ENCODE data around the gene OBI1.

Gene OBI1

DNA sequence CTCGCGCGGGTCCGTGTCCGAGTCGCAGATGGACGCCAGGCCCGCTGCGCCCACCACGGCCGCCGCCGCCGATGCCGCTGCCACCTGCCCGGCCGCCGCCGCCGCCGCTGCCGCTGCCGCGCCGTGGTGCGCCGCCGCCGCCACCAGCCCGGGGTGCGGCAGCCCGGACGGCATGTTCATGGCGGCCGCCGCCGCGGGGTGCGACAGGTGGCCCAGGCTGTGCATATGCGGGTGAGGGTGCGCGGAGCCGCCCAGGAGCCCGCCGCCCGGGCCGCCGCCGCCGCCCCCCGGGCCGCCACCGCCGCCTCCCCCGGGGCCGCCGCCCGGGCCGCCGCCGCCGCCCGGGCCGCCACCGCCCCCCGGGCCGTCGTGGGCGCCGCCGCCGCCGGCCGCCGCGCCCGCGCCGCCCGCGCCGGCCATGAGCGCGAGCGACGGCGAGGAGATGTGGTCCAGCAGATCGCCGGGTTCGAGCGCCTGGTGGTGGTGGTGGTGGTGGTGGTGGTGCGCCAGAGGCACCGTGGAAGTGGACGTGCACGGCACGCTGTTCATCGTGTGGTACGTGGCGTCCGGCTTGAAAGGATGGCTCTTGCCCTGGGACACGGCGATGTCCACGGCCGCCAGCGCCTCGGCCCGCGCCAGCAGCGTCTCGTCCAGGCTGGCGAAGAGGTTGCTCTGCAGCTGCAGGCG, 56.9 kb downstream of the OBI1 start:
- DNase-seq, result no peak

- no peak for DNase-seq
Measured at GRCh38 chr13:78601124-78601873, 57.7 kb downstream of the OBI1 start.

- no peak for DNase-seq
Measured at GRCh38 chr13:78600280-78600883, 58.6 kb downstream of the OBI1 start.

GRCh38 chr13:78599645-78600279, 59.2 kb downstream of the OBI1 start:
- DNase-seq, result no peak

GRCh38 chr13:78598966-78599644, 59.9 kb downstream of the OBI1 start:
- DNase-seq, result no peak

DNA sequence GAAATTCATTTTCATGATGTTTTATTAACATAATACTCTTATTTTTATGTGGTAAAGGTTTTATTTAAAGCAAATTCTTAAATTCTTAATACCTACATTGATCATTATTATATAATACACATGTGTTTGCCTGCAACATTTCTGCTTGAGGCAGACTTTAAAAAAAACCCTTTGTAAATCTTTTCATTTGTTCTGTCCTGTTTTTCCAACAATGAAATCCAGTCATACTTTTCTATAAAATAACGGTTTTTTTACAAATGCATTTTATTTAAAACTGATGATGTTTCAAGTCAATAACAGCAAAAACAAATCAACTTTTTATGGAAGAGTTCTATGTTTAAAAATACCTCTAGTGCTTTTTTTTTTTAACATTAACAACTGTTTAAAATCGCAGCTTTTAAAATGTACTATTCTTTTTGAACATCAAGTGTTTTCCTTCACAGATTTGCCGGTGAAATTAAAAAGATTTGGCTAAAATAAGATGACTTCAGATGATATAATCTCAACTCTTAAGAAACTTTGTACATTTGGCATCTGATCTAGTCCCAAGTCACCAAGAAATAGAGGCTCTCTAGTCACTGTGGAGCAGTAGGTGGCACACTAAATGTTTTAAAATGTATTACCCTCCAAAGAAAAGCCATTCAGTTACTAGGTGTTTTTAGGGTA, 60.7 kb downstream of the OBI1 start:
- DNase-seq, result no peak

GRCh38 chr13:78597602-78597932, 61.4 kb downstream of the OBI1 start:
- no peak for DNase-seq

- no peak for DNase-seq
Measured at GRCh38 chr13:78596736-78597601, 62.0 kb downstream of the OBI1 start.

GRCh38 chr13:78596399-78596735, 62.6 kb downstream of the OBI1 start:
- DNase-seq, result no peak

DNA sequence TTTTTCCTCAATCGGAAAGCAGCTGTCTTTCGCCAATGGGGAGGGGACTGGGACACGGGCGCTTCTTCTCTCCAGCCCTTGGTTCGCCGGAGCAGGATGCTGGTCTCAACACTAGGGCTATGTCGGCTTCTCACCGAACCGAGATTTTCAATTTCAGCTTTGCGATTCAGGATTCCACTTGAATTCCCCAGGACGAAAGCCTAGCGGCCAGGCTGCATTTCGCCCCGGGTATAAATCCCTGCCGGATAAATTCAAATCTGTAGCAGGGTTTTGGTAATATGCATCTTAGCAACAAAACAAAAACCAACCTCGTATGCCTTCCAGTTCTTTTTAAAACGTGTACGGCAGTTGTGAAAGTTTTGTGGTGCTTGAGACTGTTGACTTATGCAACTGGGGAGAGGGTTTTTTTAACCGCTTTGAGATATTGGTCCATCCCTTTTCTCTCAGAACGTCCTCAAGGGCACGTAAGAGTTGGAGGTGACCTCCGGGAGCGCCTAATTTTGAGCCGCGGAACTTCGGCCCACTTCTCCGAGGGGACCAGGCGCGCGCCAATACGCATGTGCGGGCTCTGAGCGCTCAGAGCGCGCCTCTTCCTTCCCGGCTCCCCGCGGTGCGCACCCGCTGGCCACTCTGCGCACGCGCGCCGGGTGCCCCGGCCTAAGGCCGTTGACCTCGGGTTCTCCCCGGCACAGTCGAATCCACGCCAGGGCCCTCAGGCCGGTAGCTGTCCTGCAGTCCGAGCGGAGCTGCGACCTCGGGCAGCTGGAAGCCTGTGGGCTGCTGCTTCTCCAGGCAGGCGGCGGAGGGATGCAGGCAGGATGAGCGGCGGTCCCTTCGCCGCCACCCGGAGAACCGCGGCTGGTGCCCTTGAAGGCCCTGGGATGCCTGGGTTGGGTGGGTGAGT, 63.2 kb downstream of the OBI1 start:
- no peak for DNase-seq

DNA sequence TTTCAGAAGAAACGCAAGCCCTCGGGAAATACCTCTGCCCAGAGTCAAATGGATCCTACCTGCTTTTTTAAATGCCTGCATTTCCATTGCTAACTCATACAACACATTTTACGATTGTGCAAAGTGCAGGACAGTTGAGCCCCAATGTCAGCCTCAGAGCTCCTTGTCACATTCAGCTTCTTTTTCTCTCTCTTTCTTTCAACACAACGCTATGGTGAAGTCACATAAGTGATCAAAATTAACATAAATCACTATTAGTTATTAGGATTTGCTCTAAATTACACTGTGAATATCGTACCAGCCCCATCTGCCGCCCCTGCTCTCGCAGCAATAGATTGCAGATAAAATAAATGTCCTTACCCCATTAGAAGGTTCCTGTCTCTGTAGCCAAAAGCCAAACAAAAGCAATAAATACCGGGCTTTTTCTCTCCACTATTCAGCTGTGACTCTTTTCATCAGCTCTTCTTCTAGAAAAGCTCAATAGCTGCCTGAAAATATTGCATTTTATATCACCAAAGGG, 64.4 kb downstream of the OBI1 start:
- DNase-seq, result no peak

- no peak for DNase-seq
Measured at GRCh38 chr13:78593652-78594455, 65.1 kb downstream of the OBI1 start.

DNA sequence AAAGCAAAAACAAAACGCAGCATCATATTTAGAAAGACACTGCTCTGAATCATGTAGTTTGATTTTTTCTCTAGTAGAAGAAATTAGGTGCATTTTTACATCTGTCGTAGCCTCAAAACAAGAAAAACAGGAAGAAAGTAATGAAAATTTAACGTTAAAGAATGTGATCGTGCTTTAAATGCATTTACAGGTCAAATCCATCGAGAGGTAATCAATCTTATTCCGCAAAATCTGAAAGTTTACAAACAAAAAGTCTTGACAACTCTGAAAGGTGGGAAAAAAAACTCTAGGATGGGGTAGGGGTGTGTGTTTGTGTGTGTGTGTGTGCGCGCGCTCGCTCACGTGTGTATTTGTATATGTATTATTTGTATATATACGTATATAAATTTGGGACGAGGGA, 65.8 kb downstream of the OBI1 start:
- DNase-seq, result no peak

- DNase-seq, result no peak
Measured at GRCh38 chr13:78592584-78592983, 66.4 kb downstream of the OBI1 start.

GRCh38 chr13:78589206-78589605, 69.7 kb downstream of the OBI1 start:
- peak; percentile 27 for DNase-seq

GRCh38 chr13:78587395-78587794, 71.6 kb downstream of the OBI1 start:
- DNase-seq, result no peak

DNA sequence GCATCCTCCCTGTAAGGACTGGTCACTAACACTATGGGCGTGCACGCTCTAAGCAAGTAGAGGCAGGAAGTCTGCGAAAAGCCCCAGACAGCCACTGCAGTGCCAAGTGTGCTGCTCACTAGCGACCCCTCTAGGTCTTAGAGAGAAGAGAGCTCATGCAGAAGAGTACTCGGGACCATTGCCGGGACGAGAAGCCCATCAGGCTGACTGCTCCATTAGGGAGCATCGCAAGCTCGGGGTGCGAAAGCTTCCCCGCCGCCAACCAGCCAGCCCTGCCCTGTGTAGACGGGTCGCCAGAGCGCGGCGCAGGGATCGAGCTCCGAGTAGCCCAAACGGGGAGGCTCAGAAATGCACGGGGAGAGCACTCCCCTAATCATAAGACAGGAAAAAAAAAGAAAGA, 72.2 kb downstream of the OBI1 start:
- no peak for DNase-seq

DNA sequence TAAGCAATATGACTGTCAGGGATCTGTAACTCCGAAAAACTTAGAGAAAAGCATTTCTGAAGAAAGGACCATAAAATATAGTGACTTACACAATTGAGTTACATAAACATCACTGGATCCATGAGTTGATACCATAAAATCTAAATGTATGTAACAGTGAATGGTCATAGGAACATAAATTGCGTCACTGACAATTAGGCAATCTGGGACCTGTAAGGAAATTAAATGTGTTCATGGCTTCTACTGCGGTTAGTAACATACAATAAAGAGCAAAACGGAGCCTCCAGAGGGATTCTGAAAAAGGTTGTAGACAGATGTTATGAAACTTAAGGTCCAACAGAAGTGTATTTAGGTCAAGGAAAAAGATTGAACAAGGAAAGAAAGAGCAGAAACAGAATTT, 82.7 kb downstream of the OBI1 start:
- no peak for DNase-seq

GRCh38 chr13:78572459-78572858, 86.5 kb downstream of the OBI1 start:
- DNase-seq, result no peak

DNA sequence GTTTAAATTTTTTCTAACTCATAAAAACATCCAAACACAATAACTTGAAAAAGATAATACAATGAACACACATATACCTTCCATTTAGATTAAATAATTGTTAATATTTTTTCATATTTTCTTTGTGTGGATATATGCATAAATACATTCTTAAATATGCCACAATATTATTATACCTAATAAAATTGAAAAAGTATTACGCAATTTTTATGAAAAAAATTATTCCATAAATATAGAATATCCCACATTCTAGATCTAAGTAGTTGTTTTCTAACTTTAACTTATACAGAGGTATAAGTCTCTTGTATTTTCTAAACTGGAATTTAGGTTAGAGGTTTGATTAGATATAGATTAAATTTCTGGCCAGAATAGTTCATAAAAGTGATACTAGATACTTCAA, 89.9 kb downstream of the OBI1 start:
- no peak for DNase-seq
